Measurements from ENCODE around the gene CDK14.

GRCh38 chr7:90642978-90643377 lies 46.9 kb downstream of the CDK14 start:
- TF ChIP-seq, protein P1, sequence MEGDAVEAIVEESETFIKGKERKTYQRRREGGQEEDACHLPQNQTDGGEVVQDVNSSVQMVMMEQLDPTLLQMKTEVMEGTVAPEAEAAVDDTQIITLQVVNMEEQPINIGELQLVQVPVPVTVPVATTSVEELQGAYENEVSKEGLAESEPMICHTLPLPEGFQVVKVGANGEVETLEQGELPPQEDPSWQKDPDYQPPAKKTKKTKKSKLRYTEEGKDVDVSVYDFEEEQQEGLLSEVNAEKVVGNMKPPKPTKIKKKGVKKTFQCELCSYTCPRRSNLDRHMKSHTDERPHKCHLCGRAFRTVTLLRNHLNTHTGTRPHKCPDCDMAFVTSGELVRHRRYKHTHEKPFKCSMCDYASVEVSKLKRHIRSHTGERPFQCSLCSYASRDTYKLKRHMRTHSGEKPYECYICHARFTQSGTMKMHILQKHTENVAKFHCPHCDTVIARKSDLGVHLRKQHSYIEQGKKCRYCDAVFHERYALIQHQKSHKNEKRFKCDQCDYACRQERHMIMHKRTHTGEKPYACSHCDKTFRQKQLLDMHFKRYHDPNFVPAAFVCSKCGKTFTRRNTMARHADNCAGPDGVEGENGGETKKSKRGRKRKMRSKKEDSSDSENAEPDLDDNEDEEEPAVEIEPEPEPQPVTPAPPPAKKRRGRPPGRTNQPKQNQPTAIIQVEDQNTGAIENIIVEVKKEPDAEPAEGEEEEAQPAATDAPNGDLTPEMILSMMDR (IDR thresholded peaks at IDR 0.05), result no peak
- TF ChIP-seq POLR2A (IDR thresholded peaks at IDR 0.05), result no peak
